GM18507 (cell line): ENCODE measurements around the gene C9orf85.
"Not testable (repeated sequence)": the region's sequence is repeated elsewhere in the genome, so short reads cannot be mapped to it uniquely, and the experiment has no call there.

Experiments used
- DNase-seq: peaks from one replicate; pipeline ENCODE4 v3.0.0; 2011; ENCODE audit warnings: low read depth; ENCODE audit not compliant: insufficient read length; ENCODE audit errors: extremely low spot score
- FAIRE-seq: peaks from 2 replicates; lab custom pipeline; 2011; peaks lifted over from hg19 to GRCh38; lab: Jason Lieb, UNC

Gene C9orf85, protein sequence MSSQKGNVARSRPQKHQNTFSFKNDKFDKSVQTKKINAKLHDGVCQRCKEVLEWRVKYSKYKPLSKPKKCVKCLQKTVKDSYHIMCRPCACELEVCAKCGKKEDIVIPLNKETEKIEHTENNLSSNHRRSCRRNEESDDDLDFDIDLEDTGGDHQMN

DNA sequence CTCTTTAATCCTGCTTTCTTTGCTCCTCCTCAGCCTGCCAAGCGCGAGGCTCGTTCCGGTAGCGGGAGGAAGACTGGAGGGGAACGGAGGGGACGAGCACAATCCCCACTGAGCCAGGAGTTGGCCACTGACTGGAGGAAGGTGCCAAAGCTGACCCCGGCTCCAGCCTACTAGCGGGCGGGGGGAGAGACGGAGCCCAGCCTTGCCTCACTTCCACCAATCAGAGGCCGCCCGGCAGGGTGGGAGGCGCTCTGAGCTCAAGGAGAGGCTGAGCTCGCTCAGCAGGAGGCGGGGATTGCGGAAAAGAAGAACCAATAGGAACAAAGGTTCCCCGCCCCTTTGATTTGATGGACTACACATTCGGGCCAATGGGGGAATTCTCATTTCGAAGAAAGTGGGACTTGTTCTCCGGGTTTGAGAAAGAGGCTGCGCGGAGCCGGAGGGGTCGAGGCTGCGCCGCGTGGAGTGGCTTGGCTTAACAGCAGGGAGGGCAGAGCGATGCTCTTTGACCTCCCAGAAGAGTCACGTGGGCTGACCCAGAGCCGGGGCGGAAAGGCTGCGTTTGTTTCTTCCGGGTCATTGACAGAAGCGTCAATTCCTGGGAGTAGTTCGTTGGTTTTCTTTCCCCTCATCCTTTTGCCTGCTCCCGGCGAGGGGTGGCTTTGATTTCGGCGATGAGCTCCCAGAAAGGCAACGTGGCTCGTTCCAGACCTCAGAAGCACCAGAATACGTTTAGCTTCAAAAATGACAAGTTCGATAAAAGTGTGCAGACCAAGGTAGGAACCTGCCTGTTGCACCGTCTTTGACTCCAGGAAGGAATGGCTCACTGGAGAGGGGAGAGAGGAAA is at the start of gene C9orf85, which contains the start of gene ABHD17B:
Gene C9orf85 (plus strand): TSS at position 579 of the 847 bp plus-strand sequence. CDS start 96 bp downstream, at position 675.
Gene ABHD17B (minus strand): TSS at position 133 of the 847 bp plus-strand sequence. CDS start 36,113 bp downstream, outside the sequence.
- FAIRE-seq (peak; percentile 99), DNase-seq (peak; percentile 94)

DNA sequence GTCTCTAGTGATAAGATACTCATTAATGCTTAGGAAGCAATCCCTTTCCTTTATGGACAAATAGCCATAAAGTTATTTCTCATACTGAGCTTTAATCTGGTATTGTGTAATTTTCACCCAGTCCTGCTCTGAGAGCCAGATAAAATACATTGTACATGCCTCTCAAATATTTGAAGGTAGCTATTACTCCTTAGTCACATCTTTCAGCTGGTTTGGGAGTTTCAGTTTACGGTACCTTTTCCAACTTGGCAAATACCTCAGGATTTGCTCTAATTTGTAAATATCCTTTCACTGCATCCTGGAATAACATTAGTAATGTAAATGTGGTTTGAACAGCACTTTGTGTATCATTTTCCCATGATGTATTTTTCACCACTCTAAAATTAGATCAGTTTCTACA is 47.8 kb upstream of the C9orf85 start:
- no peak for DNase-seq
- no peak for FAIRE-seq

DNA sequence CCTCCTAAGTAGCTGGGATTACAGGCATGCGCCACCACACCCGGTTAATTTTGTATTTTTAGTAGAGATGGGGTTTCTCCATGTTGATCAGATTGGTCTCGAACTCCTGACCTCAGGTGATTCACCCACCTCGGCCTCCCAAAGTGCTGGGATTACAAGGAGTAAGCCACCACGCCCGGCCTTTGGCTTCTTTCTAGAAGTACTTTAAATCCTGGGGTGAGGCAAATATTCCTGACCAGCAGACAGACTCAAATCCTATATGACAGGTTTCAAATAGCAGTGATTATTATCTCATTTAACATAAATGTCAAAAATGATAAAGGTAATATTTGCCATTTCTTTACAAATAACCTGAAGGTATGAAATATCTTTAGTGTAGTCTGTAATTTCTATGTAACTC is 36.1 kb upstream of the C9orf85 start:
- DNase-seq = no peak
- peak; percentile 51 for FAIRE-seq

DNA sequence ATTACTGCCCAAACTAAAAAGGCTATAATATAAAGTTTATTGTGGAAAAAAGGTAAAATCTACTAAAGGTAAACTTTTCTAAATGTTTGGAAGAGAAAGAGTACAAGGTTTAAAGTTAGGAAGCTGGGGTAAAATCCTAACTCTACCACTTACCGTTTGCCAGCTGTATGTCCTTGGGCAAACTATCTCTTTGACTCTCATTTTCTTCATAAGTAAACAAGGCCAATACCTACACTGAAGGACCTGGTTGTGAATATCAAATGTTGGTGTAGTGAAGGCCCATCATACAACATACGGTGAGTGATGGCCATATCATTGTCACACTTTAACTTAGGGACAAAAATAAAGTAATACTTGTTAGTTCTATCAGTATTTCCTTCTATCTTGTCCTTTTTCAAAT is 35.3 kb upstream of the C9orf85 start:
- DNase-seq = no peak
- no peak for FAIRE-seq

DNA sequence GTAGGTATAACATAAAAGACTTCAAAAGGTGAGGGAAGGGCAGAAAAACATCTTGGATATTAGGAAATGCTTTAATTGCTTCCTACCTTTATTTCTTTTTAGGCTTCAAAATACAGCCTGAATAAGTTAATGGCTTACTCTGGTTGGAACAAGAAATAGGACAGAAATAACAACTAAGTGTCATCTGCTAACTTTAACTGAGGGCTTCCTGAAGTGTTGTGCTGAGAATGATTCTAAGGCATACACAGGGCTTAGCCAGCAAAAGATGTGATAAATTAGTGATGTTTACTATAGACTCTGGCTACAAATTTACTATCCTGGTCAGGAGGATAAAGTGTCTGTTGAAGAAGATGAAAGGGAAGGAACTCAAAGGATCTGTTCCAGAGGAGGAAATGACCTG is 34.6 kb upstream of the C9orf85 start:
- DNase-seq (no peak), FAIRE-seq (peak; percentile 39)

DNA sequence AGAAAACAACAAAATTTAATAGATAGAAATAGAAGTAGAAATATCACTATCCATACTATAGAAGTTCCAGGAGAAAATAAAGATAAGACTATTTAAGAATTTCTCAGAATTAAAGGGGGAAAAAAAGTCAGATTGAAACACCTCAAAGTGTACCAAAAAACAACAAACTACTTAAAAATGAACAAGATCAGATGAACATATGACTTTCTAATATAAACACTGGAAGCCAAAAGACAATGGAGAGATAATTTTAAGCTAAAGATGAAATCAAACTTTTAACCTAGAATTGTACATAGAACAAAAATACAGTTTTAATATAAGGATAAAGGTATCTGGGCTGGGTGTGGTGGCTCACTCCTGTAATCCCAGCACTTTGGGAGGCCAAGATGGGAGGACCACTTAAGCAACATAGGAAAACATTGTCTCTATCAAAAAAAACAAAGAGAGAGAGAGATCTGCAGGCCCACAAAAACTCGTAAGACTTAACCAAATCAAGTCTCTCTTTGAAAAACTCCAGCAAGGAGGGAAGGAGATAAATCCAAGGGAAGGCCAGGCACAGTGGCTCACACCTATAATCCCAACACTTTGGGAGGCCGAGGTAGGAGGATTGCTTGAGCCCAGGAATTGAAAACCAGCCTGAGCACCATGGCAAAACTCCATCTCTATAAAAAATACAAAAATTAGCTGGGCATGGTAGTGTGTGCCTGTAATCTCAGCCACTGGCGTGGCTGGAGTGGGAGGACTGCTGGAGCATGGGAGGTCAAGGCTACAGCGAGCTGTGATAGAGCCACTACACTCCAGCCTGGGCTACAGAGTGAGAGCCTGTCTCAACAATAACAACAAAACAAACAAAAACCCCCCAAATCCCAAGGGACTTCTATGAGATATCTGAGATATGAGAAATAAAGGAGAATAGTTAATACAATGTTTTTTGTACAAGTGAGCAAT is 32.8 kb upstream of the C9orf85 start:
- DNase-seq = no peak

DNA sequence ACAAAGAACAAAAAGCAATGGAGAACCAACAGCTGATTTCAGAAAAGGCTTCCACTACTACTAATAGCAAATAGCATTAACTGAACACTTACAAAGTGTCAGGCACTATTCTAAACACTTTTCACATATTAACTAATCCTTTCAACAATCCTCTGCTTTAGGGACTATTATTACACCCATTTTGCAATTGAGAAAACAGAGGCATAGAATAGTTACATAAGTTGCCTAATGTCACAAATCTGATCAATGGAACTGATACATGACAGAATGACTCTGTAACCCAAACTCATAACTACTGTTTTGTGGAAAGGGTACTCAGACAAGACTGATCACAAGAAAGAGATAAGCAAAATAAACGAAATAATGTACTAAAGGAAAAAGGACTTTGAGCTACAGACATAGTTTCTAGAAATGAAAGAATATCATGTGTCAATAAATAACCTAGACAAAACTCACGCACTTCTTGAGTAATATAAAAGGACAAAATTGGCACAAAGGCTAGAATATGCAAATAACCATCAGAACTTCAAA is 31.7 kb upstream of the C9orf85 start:
- FAIRE-seq (peak; percentile 36), DNase-seq (no peak)

More for the DNA sequence above, 32.8 kb upstream of the C9orf85 start:
- FAIRE-seq = no peak

DNA sequence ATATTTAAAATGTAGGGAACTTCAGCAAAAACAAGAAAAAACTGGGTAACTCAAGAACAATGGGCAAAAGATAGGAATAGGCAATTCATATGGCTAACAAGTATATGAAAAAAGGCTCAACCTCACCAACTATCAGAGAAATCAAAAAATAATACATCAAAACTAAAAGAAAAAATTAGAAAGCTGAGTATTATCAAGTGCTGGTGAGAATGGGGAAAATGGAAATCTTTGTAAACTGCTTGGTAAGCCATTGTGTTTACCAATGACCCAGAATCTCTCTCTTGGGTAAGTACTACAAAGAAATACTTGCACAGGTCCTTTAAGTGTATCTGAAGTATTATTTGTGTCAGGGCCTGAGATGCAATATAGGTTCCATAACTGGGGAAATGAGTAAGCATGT is 27.4 kb upstream of the C9orf85 start:
- no peak for DNase-seq
- FAIRE-seq = no peak

DNA sequence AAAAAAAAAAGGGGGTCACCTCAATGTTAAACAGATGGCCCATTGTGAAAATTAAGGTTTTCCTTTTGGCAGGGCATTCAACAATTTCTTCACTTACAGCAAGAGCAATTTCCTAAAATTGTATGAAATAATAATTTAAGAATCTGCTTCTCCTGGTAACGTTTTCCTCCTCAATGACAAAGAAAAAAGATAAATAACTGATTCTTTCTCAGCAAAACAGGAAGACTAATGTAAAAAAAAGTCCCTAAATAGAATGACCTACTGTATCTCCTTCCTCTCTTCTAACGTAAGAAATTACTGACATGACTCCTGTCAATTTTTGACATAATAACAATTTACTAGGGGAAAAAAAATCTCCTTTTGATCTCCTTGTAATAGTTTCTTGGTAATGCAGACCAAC is 26.0 kb upstream of the C9orf85 start:
- DNase-seq = no peak
- FAIRE-seq = no peak

DNA sequence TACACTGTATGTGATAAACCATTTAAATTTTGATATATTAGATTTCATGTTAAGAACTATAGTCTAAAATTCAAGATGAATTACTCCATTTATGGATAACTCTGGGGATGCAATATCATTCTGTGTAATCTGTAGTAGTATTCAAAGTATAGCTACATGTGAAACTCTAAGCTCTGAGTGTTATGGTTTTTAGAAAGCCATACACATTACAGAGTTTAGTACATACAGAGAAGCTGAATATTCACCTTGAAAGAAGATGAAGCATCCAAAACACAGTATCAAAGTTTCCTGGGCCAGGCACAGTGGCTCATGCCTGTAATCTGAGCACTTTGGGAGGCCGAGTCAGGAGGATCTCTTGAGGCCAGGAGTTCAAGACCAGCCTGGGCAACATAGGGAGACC is 25.4 kb upstream of the C9orf85 start:
- FAIRE-seq (no peak), DNase-seq (no peak)

DNA sequence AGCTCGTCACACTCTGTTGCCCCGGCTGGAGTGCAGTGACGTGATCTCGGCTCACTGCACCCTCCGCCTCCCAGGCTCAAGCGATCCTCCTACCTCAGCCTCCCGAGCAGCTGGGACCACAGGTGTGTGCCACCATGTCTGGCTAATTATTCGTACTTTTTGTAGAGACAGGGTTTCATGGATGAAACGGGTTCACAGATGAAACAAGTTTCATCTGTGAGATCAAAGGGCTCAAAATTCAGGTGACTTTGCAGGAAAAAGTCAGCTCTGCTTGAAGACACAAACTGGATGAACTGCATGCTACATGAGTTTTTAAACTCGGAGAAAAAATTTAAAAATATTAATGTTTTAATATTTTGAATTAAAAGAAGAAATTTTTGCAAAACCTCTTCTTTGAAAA is 24.9 kb upstream of the C9orf85 start:
- DNase-seq (no peak), FAIRE-seq (no peak)

DNA sequence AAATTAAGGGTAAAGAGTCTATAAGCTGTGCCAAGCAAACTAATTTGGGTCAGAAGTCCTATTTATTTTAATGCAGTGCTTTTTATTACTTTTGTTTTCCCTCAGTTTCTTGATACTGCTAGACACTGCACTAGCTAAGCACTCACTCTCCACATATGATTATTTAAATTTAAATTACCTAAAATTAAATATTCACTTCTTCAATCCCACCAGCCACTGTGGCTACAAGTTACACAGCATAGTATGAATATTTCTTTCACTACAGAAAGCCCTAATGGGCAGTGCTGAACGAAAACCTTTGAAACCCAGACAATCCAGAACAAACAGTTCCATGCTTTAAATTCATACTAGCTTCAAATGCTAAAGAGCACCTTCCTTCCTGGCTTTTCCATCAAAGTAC is 24.1 kb upstream of the C9orf85 start:
- FAIRE-seq = peak; percentile 21
- DNase-seq = no peak

DNA sequence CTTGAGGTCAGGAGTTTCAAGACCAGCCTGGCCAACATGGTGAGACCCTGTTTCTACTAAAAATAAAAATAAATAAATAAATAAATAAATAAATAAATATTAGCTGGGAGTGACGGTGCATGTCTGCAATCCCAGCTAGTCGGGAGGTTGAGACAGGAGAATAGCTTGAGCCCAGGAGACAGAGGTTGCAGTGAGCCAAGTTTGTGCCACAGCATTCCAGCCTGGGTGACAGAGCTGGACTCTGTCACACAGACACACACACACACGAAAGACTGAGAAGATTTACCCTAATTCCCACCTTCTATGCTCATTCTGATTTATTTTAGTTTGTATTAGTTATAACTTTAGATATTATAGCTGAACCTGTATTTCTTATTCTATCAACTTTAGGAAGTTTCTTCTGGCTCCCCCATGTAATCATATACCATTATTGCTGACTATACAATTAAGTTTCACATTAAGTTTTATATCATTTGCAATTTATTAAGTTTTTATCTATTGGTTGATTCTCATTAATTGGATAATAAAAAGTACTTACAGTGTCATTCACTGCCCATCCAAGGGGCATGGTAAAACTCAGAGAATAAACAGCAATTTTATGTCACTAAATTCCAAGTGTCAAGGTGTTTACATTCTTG is 21.3 kb upstream of the C9orf85 start:
- DNase-seq (no peak), FAIRE-seq (no peak)

DNA sequence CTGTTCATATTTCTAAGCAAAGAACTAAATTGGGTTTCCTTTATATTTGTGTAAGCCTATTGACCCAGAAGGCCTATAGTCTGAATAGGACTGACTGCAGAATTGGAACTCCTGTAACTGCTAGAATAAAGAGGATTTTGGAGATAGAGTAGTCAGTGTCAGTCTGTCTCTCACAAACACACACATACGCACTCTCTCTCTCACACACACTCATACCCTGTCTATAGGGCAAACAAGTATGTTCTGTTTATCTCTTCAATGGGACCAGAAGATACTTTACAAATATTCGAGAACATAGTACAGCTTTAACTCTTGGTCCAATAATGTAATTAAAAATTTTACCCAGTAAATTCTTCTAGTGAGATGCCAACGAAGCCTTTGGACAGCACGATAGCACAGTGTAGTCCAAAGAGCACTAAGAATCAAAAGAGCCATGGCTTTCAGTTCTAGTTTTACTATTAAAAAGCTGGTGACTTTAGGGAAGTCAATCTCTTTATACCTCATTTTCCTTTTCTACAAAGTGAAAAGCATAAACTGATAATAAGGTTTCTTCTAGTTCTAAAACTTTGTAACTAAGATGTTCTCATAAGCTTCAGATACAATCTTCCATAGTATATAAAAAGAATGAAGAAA is 19.8 kb upstream of the C9orf85 start:
- FAIRE-seq (peak; percentile 51), DNase-seq (no peak)

DNA sequence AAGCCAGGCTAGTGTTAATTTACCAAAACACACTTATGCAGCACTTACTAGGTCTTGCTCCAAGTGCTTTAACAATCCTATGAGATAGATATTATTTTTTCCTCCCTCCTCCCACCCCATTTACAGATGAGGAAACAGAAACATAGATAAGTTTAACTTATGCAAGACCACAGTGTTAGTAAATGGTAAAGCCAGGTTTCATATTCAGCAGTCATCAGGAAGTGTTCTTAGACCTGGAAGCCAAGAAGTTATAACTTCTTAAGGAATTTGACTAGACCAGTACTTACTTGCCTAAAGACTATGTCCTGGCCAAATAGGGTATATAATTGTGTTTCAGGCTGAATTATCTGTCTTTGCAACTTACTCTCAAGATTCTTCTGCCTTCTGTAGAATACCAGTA is 16.3 kb upstream of the C9orf85 start:
- no peak for DNase-seq
- peak; percentile 84 for FAIRE-seq

DNA sequence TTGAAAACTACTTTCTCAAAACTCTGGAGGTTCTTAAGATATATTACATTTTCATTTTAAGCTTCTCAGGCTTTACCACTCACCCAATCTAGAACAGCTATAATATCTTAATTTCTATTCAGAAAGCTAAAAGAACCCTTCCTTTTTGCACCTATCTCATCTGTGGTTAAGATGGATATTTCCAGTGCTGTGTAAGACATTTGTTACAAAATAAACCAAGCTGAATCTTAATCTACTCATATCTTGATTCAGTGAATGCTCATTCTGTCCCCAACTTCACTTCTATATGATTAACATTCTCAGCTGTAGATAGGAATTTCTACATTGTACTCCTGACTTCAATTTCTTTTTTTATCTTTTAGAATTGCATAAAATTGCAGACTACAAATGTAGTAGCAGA is 15.5 kb upstream of the C9orf85 start:
- FAIRE-seq (peak; percentile 26), DNase-seq (no peak)

DNA sequence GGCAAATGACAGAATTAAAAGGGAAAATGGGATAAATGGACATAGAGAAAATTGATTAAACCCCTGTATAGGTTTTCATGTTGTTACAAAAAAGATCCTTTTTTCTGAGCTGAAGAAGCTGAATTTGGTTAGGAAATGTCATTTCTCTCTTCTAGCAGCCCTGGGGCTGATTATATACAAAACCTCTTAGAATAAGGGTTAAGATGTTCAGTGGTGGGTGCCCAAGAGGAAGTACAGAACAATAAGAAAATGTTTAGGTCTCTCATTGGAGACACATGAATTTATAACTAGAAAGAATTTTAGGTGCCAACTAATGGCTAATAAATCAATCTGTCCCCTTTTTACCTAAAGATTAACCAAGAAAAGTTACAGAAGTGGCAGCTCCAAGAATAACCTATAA is 14.7 kb upstream of the C9orf85 start:
- no peak for DNase-seq
- peak; percentile 35 for FAIRE-seq

DNA sequence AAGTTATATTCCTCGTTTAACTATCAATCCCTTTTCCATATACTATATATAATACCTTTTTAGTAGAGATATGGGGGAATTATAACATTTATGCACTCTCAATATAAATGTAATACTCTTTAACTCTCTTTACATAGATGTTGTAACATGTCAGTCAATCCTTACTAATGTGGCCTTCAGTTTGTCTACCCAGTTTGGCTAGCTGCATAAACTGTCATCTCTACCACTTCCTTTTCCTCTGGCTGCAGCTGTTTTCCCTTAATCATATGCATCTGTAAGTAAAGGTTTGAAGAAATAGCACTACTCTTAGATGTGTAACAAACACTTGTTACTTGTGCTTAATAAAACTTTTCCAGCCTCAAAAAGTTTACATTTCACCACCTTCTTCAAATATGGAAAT is 13.9 kb upstream of the C9orf85 start:
- no peak for DNase-seq
- peak; percentile 89 for FAIRE-seq

DNA sequence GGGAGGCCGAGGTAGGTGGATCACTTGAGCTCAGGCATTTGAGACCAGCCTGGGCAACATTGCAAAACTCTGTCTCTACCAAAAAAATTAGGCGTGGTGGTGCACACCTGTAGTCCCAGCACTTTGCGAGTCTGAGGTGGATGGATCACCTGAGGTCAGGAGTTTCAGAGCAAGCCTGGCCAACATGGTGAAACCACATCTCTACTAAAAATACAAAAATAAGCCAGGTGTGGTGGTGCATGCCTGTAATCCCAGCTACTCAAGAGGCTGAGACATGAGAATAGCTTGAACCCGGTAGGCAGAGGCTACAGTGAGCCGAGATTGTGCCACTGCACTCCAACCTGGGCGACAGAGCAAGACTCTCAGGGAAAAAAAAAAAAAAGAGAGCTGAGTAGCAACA is 12.7 kb upstream of the C9orf85 start:
- not testable (repeated sequence) for DNase-seq
- peak; percentile 73 for FAIRE-seq
